GM23338 (cell line): ENCODE measurements around the gene CBX6. TPM values are rescaled to one million over a fixed set of nuclear protein-coding genes. Genes with fewer than 3 reads are reported as not detected.

ENCODE experiments used
- ATAC-seq: fragments of 200-7000 bp; cut with Tn5 transposase; 3 replicates; pipeline ENCODE4 v1.9.1; 2020
- DNase-seq: peaks from one replicate; pipeline ENCODE4 v3.0.0-alpha.2; 2015; ENCODE audit warnings: low spot score
- H2AFZ ChIP-seq: fragments of 200-600 bp; sonication (generic); 2 replicates; pipeline ENCODE4 v1.8.0; 2016; ENCODE audit warnings: antibody characterized with exemption, mild to moderate bottlenecking, moderate library complexity
- H3F3A ChIP-seq: fragments of 200-600 bp; sonication (generic); replicated peaks from 2 replicates; pipeline ENCODE4 v1.8.0; 2017; ENCODE audit warnings: antibody characterized with exemption, mixed run types, low read depth
- H3K27ac ChIP-seq: fragments of 200-600 bp; sonication (generic); 2 replicates; pipeline ENCODE4 v1.6.1; 2016; ENCODE audit warnings: low read depth
- H3K27me3 ChIP-seq: fragments of 200-600 bp; sonication (generic); 2 replicates; pipeline ENCODE4 v1.8.0; 2016; ENCODE audit warnings: mild to moderate bottlenecking, mixed run types, moderate library complexity; ENCODE audit not compliant: insufficient read depth
- H3K36me3 ChIP-seq: fragments of 200-600 bp; sonication (generic); 2 replicates; pipeline ENCODE4 v1.8.0; 2016; ENCODE audit warnings: mild to moderate bottlenecking; ENCODE audit not compliant: insufficient read depth
- H3K4me1 ChIP-seq: fragments of 200-600 bp; sonication (generic); 2 replicates; pipeline ENCODE4 v1.8.0; 2016; ENCODE audit warnings: mild to moderate bottlenecking, moderate library complexity; ENCODE audit not compliant: insufficient read depth
- H3K4me2 ChIP-seq: fragments of 200-600 bp; sonication (generic); 2 replicates; pipeline ENCODE4 v1.7.1; 2017; ENCODE audit warnings: mixed run types
- H3K4me3 ChIP-seq: fragments of 200-600 bp; sonication (generic); 2 replicates; pipeline ENCODE4 v1.6.1; 2016; ENCODE audit warnings: mixed run types
- H3K79me2 ChIP-seq: fragments of 200-600 bp; sonication (generic); replicated peaks from 2 replicates; pipeline ENCODE4 v1.8.0; 2017; ENCODE audit warnings: mild to moderate bottlenecking; ENCODE audit not compliant: insufficient read depth
- H3K9me2 ChIP-seq: fragments of 200-600 bp; sonication (generic); 2 replicates; pipeline ENCODE4 v1.8.0; 2017; ENCODE audit not compliant: insufficient read depth
- H4K20me1 ChIP-seq: fragments of 200-600 bp; sonication (generic); replicated peaks from 2 replicates; pipeline ENCODE4 v1.8.0; 2017; ENCODE audit warnings: mild to moderate bottlenecking; ENCODE audit not compliant: insufficient read depth
- H3K27ac Mint-ChIP-seq: 2 replicates; pipeline ENCODE4 v1.8.0; 2020; ENCODE audit warnings: inconsistent platforms, mild to moderate bottlenecking, moderate library complexity, mixed read lengths
- H3K27me3 Mint-ChIP-seq: 3 replicates; pipeline ENCODE4 v1.8.0; 2022; ENCODE audit warnings: low read depth, mild to moderate bottlenecking, moderate library complexity, mixed read lengths, inconsistent platforms; ENCODE audit not compliant: insufficient read depth, poor library complexity
- H3K36me3 Mint-ChIP-seq: 3 replicates; pipeline ENCODE4 v1.8.0; 2021; ENCODE audit warnings: low read depth, mild to moderate bottlenecking, inconsistent platforms, moderate library complexity, mixed read lengths
- H3K4me1 Mint-ChIP-seq: 3 replicates; pipeline ENCODE4 v1.8.0; 2020; ENCODE audit warnings: mild to moderate bottlenecking, inconsistent platforms, mixed read lengths
- H3K4me3 Mint-ChIP-seq: 3 replicates; pipeline ENCODE4 v1.8.0; 2021; ENCODE audit warnings: moderate library complexity, mild to moderate bottlenecking, inconsistent platforms, mixed read lengths
- H3K9me3 Mint-ChIP-seq: 3 replicates; pipeline ENCODE4 v1.8.0; 2020; ENCODE audit warnings: moderate library complexity, mild to moderate bottlenecking, inconsistent platforms, mixed read lengths
- CREB1 ChIP-seq: fragments of 250-450 bp; sonication (Bioruptor Pico); IDR thresholded peaks from 2 replicates; pipeline ENCODE4 v1.5.0; 2020; ENCODE audit warnings: low read depth, mild to moderate bottlenecking, moderate library complexity
- ETS1 ChIP-seq: IDR thresholded peaks from 2 replicates; pipeline ENCODE4 v1.6.1; 2016; ENCODE audit warnings: antibody characterized with exemption
- EZH2 ChIP-seq: fragments of 200-600 bp; sonication (generic); IDR thresholded peaks from one replicate; pipeline ENCODE4 v1.8.0; 2017; ENCODE audit warnings: antibody characterized with exemption, mild to moderate bottlenecking, low read depth; ENCODE audit not compliant: unreplicated experiment
- JUNB ChIP-seq: IDR thresholded peaks from one replicate; pipeline ENCODE4 v1.6.1; 2016; ENCODE audit warnings: antibody characterized with exemption; ENCODE audit not compliant: unreplicated experiment
- NANOG ChIP-seq: IDR thresholded peaks from 2 replicates; pipeline ENCODE4 v1.6.1; 2016; ENCODE audit warnings: antibody characterized with exemption, borderline replicate concordance
- POLR2AphosphoS5 ChIP-seq: IDR thresholded peaks from 2 replicates; pipeline ENCODE4 v1.6.1; 2016; ENCODE audit warnings: antibody characterized with exemption, low read depth
- REST ChIP-seq: IDR thresholded peaks from one replicate; pipeline ENCODE4 v1.6.1; 2018; ENCODE audit warnings: antibody characterized with exemption; ENCODE audit not compliant: unreplicated experiment
- STAT1 ChIP-seq: IDR thresholded peaks from one replicate; pipeline ENCODE4 v1.6.1; 2016; ENCODE audit warnings: antibody characterized with exemption; ENCODE audit not compliant: unreplicated experiment
- ZNF114 ChIP-seq: fragments of 250-450 bp; sonication (Bioruptor Pico); IDR thresholded peaks from 2 replicates; pipeline ENCODE4 v1.5.0; 2020; ENCODE audit warnings: mild to moderate bottlenecking, moderate library complexity
- ZNF331 ChIP-seq: fragments of 250-450 bp; sonication (Bioruptor Pico); IDR thresholded peaks from 2 replicates; pipeline ENCODE4 v1.5.0; 2020; ENCODE audit warnings: low read depth, mild to moderate bottlenecking, moderate library complexity
- ZNF462 ChIP-seq: fragments of 250-450 bp; sonication (Bioruptor Pico); IDR thresholded peaks from 2 replicates; pipeline ENCODE4 v1.5.0; 2020; ENCODE audit warnings: mild to moderate bottlenecking, moderate library complexity
- polyA plus RNA-seq: library from polyadenylated mRNA; unstranded; fragments of >200 nt; fragmentation: Nextera tagmentation; extraction: Ambion mirVana; gene quantifications from 2 replicates; pipeline ENCODE4 v1.2.1, GENCODE V29; 2016
- total RNA-seq: library from RNA; depleted of rRNA; stranded (reverse); fragments of >200 nt; shearing (Covaris generic); gene quantifications from 2 replicates; pipeline ENCODE4 v1.2.3, GENCODE V29; 2014

Gene CBX6
- total and polyA plus RNA-seq, 2 experiments from 2014 or later, result 18.5 to 23.0 TPM

GRCh38 chr22:38837414-38837928, 34.5 kb downstream of the CBX6 start (continued):
- TF ChIP-seq ZNF462 (CRISPR knock-in tag) (no peak), ETS1 (no peak), JUNB (no peak), ZNF114 (CRISPR knock-in tag) (no peak), STAT1 (no peak), ZNF331 (CRISPR knock-in tag) (no peak)

DNA sequence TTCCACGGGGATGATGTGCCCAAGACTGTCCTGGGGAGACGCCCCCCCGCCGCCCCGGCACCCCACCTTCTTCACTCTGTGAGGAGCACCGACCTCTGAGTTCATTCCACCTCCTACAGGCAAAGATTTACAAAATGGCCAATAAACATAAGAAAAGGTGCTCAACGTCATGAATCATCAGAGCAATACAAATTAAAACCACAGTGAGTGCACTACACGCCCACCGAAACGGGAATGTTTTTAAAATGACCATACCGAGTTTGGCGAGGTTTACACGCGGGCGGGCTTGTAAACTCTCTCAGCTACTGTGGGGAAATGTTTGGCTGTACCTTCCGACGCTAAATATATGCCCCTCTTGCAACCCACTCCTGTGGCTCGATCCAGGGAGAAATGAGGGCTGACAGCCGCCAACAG, 36.1 kb downstream of the CBX6 start:
- Histone ChIP-seq H3K4me2 (peak overlapping the region; percentile 21), H3K9me2 (no peaks in the 10 kb centered on the region), H3K79me2 (no peaks in the 10 kb centered on the region), H3K27me3 (peaks cover 2% of the 10 kb centered on the region; the same call in 1 of the 2 replicates), H3K4me3 (no peak overlapping the region), H3K27ac (no peak overlapping the region), H3K36me3 (no peaks in the 10 kb centered on the region), H3F3A (no peaks in the 10 kb centered on the region), H4K20me1 (no peaks in the 10 kb centered on the region), H2AFZ (no peak overlapping the region), H3K4me1 (peaks cover 19% of the 10 kb centered on the region)
- Mint-ChIP-seq H3K27me3 (peaks cover 29% of the 10 kb centered on the region), H3K9me3 (no peaks in the 10 kb centered on the region; the same call in 2 of the 3 replicates), H3K4me3 (no peak overlapping the region), H3K36me3 (no peaks in the 10 kb centered on the region; the same call in 2 of the 3 replicates), H3K27ac (no peak overlapping the region; the same call in 1 of the 2 replicates), H3K4me1 (peaks cover 33% of the 10 kb centered on the region)
- ATAC-seq (no peak), DNase-seq (peak; percentile 19)
- TF ChIP-seq STAT1 (no peak), NANOG (no peak), ETS1 (no peak), ZNF331 (CRISPR knock-in tag) (no peak), REST (no peak), CREB1 (CRISPR knock-in tag) (no peak), POLR2AphosphoS5 (no peak), ZNF114 (CRISPR knock-in tag) (no peak), EZH2 (no peak), JUNB (no peak)
